Osteoblast (primary cell): Measurements from ENCODE around the gene GYPC. TPM values are rescaled to one million over a fixed set of nuclear protein-coding genes. Genes with fewer than 3 reads are reported as not detected.
"Not testable (repeated sequence)": the region's sequence is repeated elsewhere in the genome, so short reads cannot be mapped to it uniquely, and the experiment has no call there.

Source experiments
- DNase-seq: peaks from one replicate; pipeline ENCODE4 v3.0.0; 2011; ENCODE audit warnings: low spot score, mixed read lengths; ENCODE audit not compliant: insufficient read length; ENCODE audit errors: missing footprints
- H2AFZ ChIP-seq: 2 replicates; pipeline ENCODE4 v1.6.0; 2011; ENCODE audit warnings: mild to moderate bottlenecking, low read length
- H3K27ac ChIP-seq: 2 replicates; pipeline ENCODE4 v1.5.1; 2011; ENCODE audit warnings: mild to moderate bottlenecking, low read depth, low read length, moderate library complexity
- H3K27me3 ChIP-seq: 2 replicates; pipeline ENCODE4 v1.6.0; 2012; ENCODE audit warnings: mild to moderate bottlenecking, control low read depth, inconsistent platforms, low read length, moderate library complexity; ENCODE audit not compliant: insufficient read depth
- H3K36me3 ChIP-seq: 2 replicates; pipeline ENCODE4 v1.5.1; 2011; ENCODE audit warnings: mild to moderate bottlenecking, low read length, control low read depth, moderate library complexity; ENCODE audit not compliant: insufficient read depth
- H3K4me1 ChIP-seq: 2 replicates; pipeline ENCODE4 v1.5.1; 2011; ENCODE audit warnings: mild to moderate bottlenecking, low read length, control low read depth, moderate library complexity; ENCODE audit not compliant: insufficient read depth
- H3K4me2 ChIP-seq: 2 replicates; pipeline ENCODE4 v1.6.0; 2011; ENCODE audit warnings: mild to moderate bottlenecking, low read length; ENCODE audit not compliant: insufficient read depth
- H3K4me3 ChIP-seq: fragments of 200-600 bp; sonication (generic); 3 replicates; pipeline ENCODE4 v1.5.1; 2012; ENCODE audit warnings: mild to moderate bottlenecking, low read length, inconsistent platforms; ENCODE audit not compliant: insufficient read depth
- H3K79me2 ChIP-seq: 2 replicates; pipeline ENCODE4 v1.6.0; 2012; ENCODE audit warnings: mild to moderate bottlenecking, low read length, control low read depth, inconsistent platforms; ENCODE audit not compliant: insufficient read depth
- H3K9me3 ChIP-seq: 2 replicates; pipeline ENCODE4 v1.5.1; 2011; ENCODE audit warnings: low read depth, low read length, control low read depth
- H4K20me1 ChIP-seq: 2 replicates; pipeline ENCODE4 v1.6.0; 2012; ENCODE audit warnings: mild to moderate bottlenecking, low read length, control low read depth; ENCODE audit not compliant: insufficient read depth
- CTCF ChIP-seq: IDR thresholded peaks from 2 replicates; pipeline ENCODE4 v1.5.1; 2011; ENCODE audit warnings: mild to moderate bottlenecking, low read depth, low read length, moderate library complexity; ENCODE audit errors: extremely low read depth
- total RNA-seq: library from RNA; depleted of rRNA; stranded (reverse); fragments of >200 nt; gene quantifications from 2 replicates; pipeline ENCODE4 v1.2.3, GENCODE V29; 2012

The GYPC gene
- total RNA-seq, 1 donor: 101 TPM

- H2AFZ ChIP-seq: no peak overlapping the region
- TF ChIP-seq CTCF: no peak
- no peak overlapping the region for H3K27ac ChIP-seq
- no peak for DNase-seq
- H3K9me3 ChIP-seq: no peaks in the 10 kb centered on the region
- H3K4me1 ChIP-seq: no peaks in the 10 kb centered on the region
- H3K79me2 ChIP-seq: no peaks in the 10 kb centered on the region
- no peak overlapping the region for H3K4me2 ChIP-seq
- H3K27me3 ChIP-seq: no peaks in the 10 kb centered on the region
- no peak overlapping the region for H3K4me3 ChIP-seq
- H4K20me1 ChIP-seq: no peaks in the 10 kb centered on the region
- H3K36me3 ChIP-seq: no peaks in the 10 kb centered on the region
Observed at GRCh38 chr2:126714191-126714965, 58.4 kb downstream of the GYPC start.

GRCh38 chr2:126715111-126715510, 59.2 kb downstream of the GYPC start:
- H2AFZ ChIP-seq: no peak overlapping the region
- no peak for TF ChIP-seq CTCF

GRCh38 chr2:126715576-126716406, 59.8 kb downstream of the GYPC start:
- DNase-seq: no peak
- H3K9me3 ChIP-seq: no peaks in the 10 kb centered on the region
- no peak overlapping the region for H2AFZ ChIP-seq
- no peak for TF ChIP-seq CTCF
- H3K79me2 ChIP-seq: no peaks in the 10 kb centered on the region
- no peak overlapping the region for H3K27ac ChIP-seq
- no peaks in the 10 kb centered on the region for H3K4me1 ChIP-seq
- H3K36me3 ChIP-seq: no peaks in the 10 kb centered on the region
- no peaks in the 10 kb centered on the region for H3K27me3 ChIP-seq
- no peaks in the 10 kb centered on the region for H4K20me1 ChIP-seq
- H3K4me3 ChIP-seq: no peak overlapping the region
- no peak overlapping the region for H3K4me2 ChIP-seq

More at GRCh38 chr2:126715111-126715510, 59.2 kb downstream of the GYPC start:
- Histone ChIP-seq H3K36me3 (no peaks in the 10 kb centered on the region), H3K27me3 (no peaks in the 10 kb centered on the region), H3K4me1 (no peaks in the 10 kb centered on the region), H4K20me1 (no peaks in the 10 kb centered on the region), H3K27ac (no peak overlapping the region), H3K4me2 (no peak overlapping the region), H3K4me3 (no peak overlapping the region), H3K79me2 (no peaks in the 10 kb centered on the region), H3K9me3 (no peaks in the 10 kb centered on the region)
- no peak for DNase-seq

GRCh38 chr2:126717277-126717676, 61.3 kb downstream of the GYPC start:
- H3K36me3 ChIP-seq, H3K27me3 ChIP-seq, H2AFZ ChIP-seq, H3K27ac ChIP-seq, DNase-seq, H4K20me1 ChIP-seq, H3K4me1 ChIP-seq, H3K79me2 ChIP-seq, H3K9me3 ChIP-seq, H3K4me3 ChIP-seq, H3K4me2 ChIP-seq: not testable (repeated sequence)
